Effector memory CD8-positive, alpha-beta T cell (primary cell): Measurements from ENCODE around the gene FRMD4B.
A peak's percentile ranks its signal among the peaks of the same experiment; 100 is the strongest.

Experiments
- ATAC-seq: fragments of 150-1000 bp; cut with Tn5 transposase; replicated peaks from 2 replicates; pipeline ENCODE4 v1.10.0; 2021; ENCODE audit warnings: mild to moderate bottlenecking, moderate library complexity
- DNase-seq, 3 experiments: peaks; one replicate each; pipeline ENCODE4 v3.0.0; 2021
- H3K27ac Mint-ChIP-seq, 2 donors: one replicate each; pipeline ENCODE4 v1.8.0; 2022; ENCODE audit warnings: mild to moderate bottlenecking in 2 of 2, mixed read lengths in 2 of 2, moderate library complexity in 2 of 2
- H3K27me3 Mint-ChIP-seq, 2 donors: one replicate each; pipeline ENCODE4 v1.8.0; 2022; ENCODE audit warnings: mixed read lengths in 2 of 2
- H3K36me3 Mint-ChIP-seq: one replicate; pipeline ENCODE4 v1.8.0; 2022; ENCODE audit warnings: mild to moderate bottlenecking, moderate library complexity, mixed read lengths; ENCODE audit not compliant: insufficient read depth
- H3K4me1 Mint-ChIP-seq, 2 donors: one replicate each; pipeline ENCODE4 v1.8.0; 2022; ENCODE audit warnings: low read depth in 2 of 2, mixed read lengths in 2 of 2
- H3K4me3 Mint-ChIP-seq, 2 donors: one replicate each; pipeline ENCODE4 v1.8.0; 2022; ENCODE audit warnings: mild to moderate bottlenecking in 2 of 2, mixed read lengths in 2 of 2, moderate library complexity in 2 of 2
- H3K9me3 Mint-ChIP-seq, 2 donors: one replicate each; pipeline ENCODE4 v1.8.0; 2022; ENCODE audit warnings: mixed read lengths in 2 of 2
- total RNA-seq, 9 experiments: gene quantifications; one replicate each; lab custom pipeline; 2026; lab: John Stamatoyannopoulos, UW

Gene FRMD4B
- 20.3 to 288 (median 71.3) reads per million in 9 experiments for total RNA-seq

DNA sequence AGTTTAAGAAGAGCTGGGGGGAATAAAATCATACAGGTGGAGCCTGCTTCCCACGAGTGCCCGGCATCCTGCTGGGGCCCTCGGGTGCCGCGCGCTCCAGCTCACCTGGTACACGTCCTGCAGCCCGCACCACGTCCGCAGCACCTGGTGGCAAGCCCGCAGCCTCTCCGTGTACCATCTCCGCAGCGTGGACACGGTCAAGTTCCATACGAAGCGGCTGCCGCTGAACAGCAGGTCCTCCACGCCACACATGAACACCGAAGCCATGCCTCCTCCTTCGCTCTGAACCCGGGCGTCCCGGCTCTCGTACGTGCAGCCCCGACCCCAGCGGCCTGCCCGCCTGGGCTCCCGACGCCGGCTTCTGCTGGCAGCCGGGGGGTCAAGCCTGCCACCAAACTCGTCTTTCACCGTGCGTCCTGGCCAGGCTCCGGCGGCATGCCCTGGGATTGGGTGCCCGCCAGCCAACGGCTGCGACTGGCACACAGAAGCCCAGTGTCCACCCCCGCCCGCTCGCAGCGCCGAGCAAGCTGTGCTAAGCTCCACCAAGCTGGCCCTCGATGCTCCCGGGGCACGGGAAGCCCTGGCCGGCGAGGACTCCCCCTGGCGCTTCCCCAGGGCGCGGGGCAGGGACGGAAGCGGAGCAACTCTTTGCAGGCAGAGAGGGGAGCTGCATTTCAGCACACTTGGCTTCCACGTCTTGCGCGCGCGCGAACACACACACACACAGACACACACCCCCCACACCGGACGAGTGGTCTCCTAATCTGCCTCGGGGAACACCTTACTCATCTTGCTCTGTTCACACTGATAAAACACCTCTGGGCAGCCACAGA, at the start of gene FRMD4B:
Gene FRMD4B (minus strand): TSS at position 366 of the 833 bp plus-strand sequence. CDS start 99 bp downstream, at position 267.
- peak within 1 kb of the TSS; percentile 82 to 89 for H3K4me3 Mint-ChIP-seq
- H3K4me1 Mint-ChIP-seq: peaks cover 5 to 10% of the 10 kb centered on the region in 2 donors
- ATAC-seq: peak; percentile 77
- peak within 1 kb of the TSS in 1 of 2 donors; percentile 35 for H3K27ac Mint-ChIP-seq
- DNase-seq: peak; percentile 15 to 26 (median 16)
- peaks cover 42 to 67% of the 10 kb centered on the region in 2 donors for H3K27me3 Mint-ChIP-seq
- H3K9me3 Mint-ChIP-seq: no peaks in the 10 kb centered on the region
- peaks cover 7% of the 10 kb centered on the region for H3K36me3 Mint-ChIP-seq

DNA sequence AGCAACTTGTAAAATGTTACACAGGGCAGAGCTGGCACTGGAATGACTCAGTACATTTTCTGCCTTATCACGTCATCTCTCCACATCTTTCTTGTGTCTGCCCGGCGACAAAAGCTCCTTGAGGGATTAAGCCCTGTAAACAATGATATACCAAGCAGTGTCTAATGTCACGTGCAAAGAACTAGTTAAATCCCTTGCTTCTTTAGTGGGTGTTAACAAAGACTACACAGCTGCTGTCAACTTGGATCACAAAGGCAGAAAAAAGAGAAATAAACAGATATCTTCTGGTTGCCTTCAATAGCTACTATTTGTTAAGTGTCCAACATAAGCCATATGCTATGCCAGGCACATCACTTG, 48.1 kb upstream of the FRMD4B start:
- ATAC-seq (no peak), DNase-seq (no peak)
- no peak overlapping the region for H3K27ac Mint-ChIP-seq
- H3K4me1 Mint-ChIP-seq: peaks cover 0 to 2% of the 10 kb centered on the region in 2 donors
- no peaks in the 10 kb centered on the region for H3K9me3 Mint-ChIP-seq
- no peak overlapping the region for H3K4me3 Mint-ChIP-seq
- peaks cover 9 to 24% of the 10 kb centered on the region in 2 donors for H3K27me3 Mint-ChIP-seq
- no peaks in the 10 kb centered on the region for H3K36me3 Mint-ChIP-seq

DNA sequence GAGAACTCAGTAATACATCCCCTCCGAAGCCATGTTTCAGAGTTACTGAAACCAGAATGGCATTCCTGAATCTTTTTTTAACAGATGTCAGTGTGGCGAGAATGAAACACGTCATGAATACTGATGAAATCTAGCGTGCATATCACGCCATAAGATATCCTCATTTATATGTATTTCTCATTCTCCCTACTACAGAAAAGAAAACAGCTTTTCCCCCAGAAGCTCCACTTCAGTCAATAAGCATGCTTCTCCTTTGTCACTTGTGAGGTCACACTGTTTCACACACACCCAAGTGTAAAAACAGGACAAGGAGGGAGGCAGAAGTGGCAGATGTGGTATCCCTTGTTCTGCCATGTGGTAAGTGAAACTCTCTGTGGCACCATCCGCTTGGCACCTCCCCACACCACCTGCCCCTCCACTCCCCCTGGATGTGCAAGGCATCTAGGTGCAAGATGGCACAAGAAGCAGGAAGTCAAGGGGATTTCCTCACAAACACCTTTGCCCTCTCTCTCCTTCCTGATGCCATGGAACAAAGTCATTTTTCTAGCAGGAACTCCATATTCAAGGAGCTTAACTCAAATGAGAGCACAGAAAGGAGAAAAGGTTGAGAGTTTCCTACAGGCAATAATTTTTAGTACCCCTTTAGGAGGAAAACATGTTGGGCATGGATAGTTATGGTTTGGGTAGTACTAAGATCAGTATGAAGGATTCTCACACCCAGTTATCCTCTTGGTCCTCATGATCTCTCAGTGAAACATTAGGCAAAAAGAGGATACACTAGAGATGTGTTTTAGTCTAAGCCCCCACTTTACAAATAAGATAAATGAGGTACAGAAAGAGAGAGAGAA, 47.5 kb upstream of the FRMD4B start:
- peaks cover 9 to 24% of the 10 kb centered on the region in 2 donors for H3K27me3 Mint-ChIP-seq
- no peaks in the 10 kb centered on the region for H3K9me3 Mint-ChIP-seq
- H3K36me3 Mint-ChIP-seq: no peaks in the 10 kb centered on the region
- ATAC-seq (peak; percentile 39), DNase-seq (no peak)
- no peak overlapping the region for H3K27ac Mint-ChIP-seq
- no peak overlapping the region for H3K4me3 Mint-ChIP-seq
- peaks cover 0 to 2% of the 10 kb centered on the region in 2 donors for H3K4me1 Mint-ChIP-seq

DNA sequence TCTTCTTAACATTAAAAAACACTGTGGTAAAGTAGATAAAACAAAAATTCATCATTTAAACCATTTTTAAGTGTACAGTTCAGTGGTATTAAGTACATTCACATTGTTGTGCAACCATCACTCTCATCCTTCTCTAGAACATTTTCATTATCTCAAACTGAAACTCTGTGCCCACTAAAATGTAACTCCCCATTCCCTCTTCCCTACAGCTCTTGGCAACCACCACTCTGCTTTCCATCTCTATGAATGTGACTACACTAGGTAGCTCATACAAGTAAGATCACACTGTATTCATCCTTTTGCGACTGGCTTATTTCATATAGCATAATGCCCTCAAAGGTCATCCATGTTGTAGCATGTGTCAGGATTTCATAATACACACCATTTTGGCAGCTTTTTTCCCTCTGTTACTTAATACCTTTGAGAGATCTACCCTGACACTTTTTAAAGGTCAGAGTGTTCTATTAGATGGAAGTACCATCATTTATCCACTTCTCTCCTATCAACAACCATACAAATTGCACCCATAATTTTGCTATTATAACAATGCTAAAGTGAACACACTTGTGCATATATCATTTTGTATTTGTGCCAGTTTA, 42.9 kb upstream of the FRMD4B start:
- Mint-ChIP-seq H3K36me3 (no peaks in the 10 kb centered on the region), H3K27ac (no peak overlapping the region), H3K4me1 (peaks cover 0 to 2% of the 10 kb centered on the region in 2 donors), H3K27me3 (peaks cover 9 to 24% of the 10 kb centered on the region in 2 donors), H3K4me3 (no peak overlapping the region), H3K9me3 (no peaks in the 10 kb centered on the region)
- ATAC-seq: no peak
- DNase-seq: no peak

DNA sequence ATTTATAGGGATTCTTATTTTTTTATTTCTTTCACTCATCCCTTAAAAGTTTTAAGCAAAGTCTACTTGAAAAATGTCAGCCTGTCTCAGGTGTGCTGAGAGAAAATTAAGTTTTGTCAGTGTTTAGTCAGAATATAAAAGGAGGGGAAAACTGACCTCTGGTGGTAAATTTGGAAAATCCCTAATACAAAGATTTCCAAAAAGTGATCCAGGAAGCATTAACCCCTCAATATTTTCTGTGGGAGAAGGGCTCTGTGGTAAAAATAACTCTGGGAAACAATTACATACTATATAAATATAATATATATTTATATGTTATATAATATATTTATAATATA, 41.0 kb upstream of the FRMD4B start:
- no peaks in the 10 kb centered on the region for H3K9me3 Mint-ChIP-seq
- H3K4me1 Mint-ChIP-seq: no peaks in the 10 kb centered on the region
- no peak for DNase-seq
- no peaks in the 10 kb centered on the region for H3K36me3 Mint-ChIP-seq
- no peak for ATAC-seq
- no peak overlapping the region for H3K4me3 Mint-ChIP-seq
- H3K27me3 Mint-ChIP-seq: peaks cover 9 to 12% of the 10 kb centered on the region in 2 donors
- no peak overlapping the region for H3K27ac Mint-ChIP-seq

DNA sequence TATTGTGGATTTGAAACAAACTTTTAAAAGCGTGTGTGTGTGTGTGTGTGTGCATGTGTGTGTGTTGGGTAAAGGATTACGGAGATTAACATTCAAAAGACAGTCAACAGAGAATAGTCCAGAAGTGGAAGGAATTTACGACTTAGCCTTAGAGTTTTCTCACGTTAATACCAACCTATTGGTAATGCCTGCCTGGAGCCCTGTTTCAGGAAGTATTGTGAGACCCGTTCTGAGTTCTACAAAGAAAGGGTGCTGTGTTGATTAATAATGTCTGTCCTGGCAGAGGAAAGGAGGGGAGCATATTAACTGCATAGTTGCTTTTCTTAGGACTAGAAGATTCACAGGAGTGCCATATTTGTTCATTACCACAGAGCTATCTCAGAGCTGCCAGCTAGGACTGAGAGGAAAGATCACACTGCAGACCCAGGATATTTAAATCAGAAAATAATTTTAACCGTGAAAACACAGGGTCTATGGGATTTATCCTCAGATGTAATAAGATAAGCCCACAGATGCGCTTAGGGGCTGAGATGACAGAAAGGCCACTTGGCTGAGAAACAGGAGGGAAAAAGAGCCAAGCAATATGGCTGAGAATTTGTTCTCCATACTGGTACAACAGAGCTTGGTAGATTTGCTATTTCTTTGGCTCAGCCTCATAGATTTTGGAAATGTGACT, 40.5 kb upstream of the FRMD4B start:
- H3K27me3 Mint-ChIP-seq: peaks cover 9 to 12% of the 10 kb centered on the region in 2 donors
- no peak overlapping the region for H3K4me3 Mint-ChIP-seq
- ATAC-seq (no peak), DNase-seq (no peak)
- H3K9me3 Mint-ChIP-seq: no peaks in the 10 kb centered on the region
- no peaks in the 10 kb centered on the region for H3K36me3 Mint-ChIP-seq
- H3K4me1 Mint-ChIP-seq: no peaks in the 10 kb centered on the region
- H3K27ac Mint-ChIP-seq: no peak overlapping the region

DNA sequence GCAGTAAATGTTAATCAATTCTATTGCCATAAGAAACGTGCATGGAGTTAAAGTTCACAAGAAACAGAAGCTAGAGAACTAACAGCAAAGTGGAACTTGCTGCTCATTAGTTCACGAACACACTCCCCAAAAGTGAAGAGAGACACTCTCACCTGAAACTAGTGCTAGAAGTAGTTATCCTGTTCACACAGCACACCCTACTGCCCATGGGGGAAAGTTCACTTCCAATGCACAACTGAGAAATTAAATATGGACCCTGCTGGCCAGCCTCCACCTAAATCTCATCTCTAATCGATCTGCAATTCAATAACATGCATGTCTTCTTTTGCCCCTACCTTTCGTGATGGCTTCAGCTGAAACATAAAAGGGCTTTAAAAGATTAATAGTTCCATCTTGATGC, 39.4 kb upstream of the FRMD4B start:
- no peaks in the 10 kb centered on the region for H3K9me3 Mint-ChIP-seq

DNA sequence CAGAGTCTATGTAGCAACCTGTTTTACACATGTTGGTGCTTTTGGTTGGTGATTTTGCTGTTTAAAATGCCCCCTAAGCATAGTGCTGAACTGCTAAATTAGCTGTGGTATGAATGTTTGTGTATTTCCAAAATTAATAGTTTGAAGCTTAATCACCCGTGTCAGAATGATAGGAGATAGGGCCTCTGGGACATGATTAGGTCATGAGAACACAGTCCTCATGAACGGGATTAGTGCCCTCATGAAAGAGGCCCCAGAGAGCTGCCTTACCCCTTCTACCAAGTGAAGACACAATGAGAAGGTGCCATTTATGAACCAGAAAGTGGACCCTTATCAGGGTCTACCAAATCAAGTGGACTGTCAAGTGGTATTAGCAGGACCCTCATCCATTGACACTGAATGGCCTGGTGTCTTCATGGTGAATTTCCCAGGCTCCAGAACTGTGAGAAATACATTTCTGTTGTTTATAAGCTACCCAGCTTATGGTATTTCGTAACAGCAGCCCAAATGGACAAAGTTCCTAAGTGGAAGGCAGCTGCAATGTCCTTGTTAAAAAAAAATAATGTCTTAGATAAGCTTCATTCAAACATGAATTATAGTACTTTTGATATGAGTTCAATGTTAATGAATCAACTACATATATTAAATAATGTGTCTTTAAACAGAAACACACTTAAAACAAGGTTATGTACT, 37.7 kb upstream of the FRMD4B start:
- no peak overlapping the region for H3K4me3 Mint-ChIP-seq
- DNase-seq: no peak

More for the DNA sequence above, 39.4 kb upstream of the FRMD4B start:
- Mint-ChIP-seq H3K4me1 (no peaks in the 10 kb centered on the region), H3K36me3 (no peaks in the 10 kb centered on the region), H3K4me3 (no peak overlapping the region), H3K27ac (no peak overlapping the region), H3K27me3 (peaks cover 2 to 5% of the 10 kb centered on the region in 2 donors)
- ATAC-seq: peak; percentile 54
- peak; percentile 4 to 13 (median 10) for DNase-seq

DNA sequence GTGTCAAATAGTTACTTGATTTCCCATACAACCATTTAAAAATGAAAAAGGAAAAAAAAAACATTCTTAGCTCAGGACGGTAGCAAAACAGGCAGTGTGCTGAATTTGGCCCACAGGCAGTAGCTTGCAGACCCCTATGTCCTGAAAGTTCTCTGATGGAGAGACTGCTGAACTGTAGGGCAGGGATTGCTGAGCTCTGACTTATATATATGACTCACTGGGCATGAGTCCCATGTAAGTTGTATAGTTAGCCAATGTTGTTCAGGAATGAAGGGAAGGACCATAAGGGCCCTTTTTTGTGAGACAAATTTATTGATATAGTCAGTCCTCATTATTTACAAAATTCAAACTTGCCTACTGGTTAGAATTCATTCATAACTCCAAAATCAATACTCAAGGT, 36.9 kb upstream of the FRMD4B start:
- no peaks in the 10 kb centered on the region for H3K36me3 Mint-ChIP-seq
- no peak for ATAC-seq
- H3K27me3 Mint-ChIP-seq: peaks cover 0 to 18% of the 10 kb centered on the region in 2 donors
- H3K9me3 Mint-ChIP-seq: no peaks in the 10 kb centered on the region
- H3K4me1 Mint-ChIP-seq: no peaks in the 10 kb centered on the region
- H3K27ac Mint-ChIP-seq: no peak overlapping the region
- H3K4me3 Mint-ChIP-seq: no peak overlapping the region
- no peak for DNase-seq

More for the DNA sequence above, 37.7 kb upstream of the FRMD4B start:
- Mint-ChIP-seq H3K36me3 (no peaks in the 10 kb centered on the region), H3K4me1 (no peaks in the 10 kb centered on the region), H3K27ac (no peak overlapping the region), H3K9me3 (no peaks in the 10 kb centered on the region), H3K27me3 (peaks cover 0 to 12% of the 10 kb centered on the region in 2 donors)
- ATAC-seq: no peak

DNA sequence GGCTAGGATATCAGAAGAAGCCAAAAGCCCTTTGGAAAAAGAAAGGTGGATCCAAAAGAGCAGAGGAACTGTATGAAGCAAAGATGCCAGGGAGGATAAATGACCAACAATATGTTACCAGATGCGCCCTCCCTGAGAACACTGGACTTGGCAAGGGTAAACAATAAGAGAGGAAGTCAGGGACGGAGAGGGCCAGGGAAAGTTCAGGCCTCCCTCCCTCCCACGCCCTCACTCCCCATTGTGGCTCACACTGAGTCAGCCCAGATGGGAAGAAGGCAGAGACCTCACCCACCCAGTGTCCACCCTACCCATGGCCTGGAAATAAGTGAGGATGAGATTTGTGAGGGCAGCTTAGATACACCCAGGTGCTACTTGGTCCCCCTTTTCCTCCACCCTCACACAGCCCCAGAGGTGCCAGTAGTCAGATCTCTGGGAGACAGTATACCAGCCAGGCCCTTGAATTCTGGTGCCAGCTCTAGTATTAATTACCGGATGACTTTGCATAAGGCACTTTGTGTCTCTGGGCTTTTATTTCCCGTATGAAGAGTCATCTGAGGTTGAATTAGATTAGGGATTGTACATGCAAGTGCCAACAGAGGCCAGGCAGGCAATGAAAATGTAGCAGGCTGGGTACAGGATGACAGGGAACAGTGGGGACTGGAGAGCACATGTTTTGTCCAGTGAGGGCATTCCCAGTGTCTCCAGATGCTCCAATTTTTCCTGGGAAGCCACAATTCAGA, 35.1 kb upstream of the FRMD4B start:
- ATAC-seq: no peak
- Mint-ChIP-seq H3K36me3 (no peaks in the 10 kb centered on the region), H3K9me3 (no peaks in the 10 kb centered on the region), H3K27ac (no peak overlapping the region), H3K4me3 (no peak overlapping the region), H3K27me3 (peaks cover 0 to 18% of the 10 kb centered on the region in 2 donors), H3K4me1 (no peaks in the 10 kb centered on the region)
- no peak for DNase-seq

DNA sequence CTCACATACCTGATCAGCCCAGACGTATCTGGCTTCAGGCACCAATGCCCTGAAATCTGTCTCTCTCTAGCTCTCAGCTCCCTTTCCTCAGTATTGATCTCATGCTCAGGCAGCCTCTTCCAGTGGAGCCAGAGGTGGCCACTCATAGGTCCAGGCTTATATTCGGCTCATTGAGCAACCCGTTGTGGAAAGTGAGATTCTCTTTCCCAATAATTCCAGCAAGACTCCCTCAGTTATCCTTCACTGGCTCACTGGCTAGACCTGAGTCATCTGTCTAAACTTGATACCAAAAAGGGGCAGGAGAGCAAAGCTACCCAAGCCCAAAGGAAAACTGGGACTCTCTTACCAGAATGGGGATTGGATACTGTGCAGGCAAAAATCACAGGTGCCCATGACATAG, 33.4 kb upstream of the FRMD4B start:
- no peak overlapping the region for H3K27ac Mint-ChIP-seq
- H3K36me3 Mint-ChIP-seq: no peaks in the 10 kb centered on the region
- H3K4me1 Mint-ChIP-seq: no peaks in the 10 kb centered on the region
- H3K9me3 Mint-ChIP-seq: no peaks in the 10 kb centered on the region
- DNase-seq: no peak
- peaks cover 0 to 18% of the 10 kb centered on the region in 2 donors for H3K27me3 Mint-ChIP-seq
- H3K4me3 Mint-ChIP-seq: no peak overlapping the region
- no peak for ATAC-seq

DNA sequence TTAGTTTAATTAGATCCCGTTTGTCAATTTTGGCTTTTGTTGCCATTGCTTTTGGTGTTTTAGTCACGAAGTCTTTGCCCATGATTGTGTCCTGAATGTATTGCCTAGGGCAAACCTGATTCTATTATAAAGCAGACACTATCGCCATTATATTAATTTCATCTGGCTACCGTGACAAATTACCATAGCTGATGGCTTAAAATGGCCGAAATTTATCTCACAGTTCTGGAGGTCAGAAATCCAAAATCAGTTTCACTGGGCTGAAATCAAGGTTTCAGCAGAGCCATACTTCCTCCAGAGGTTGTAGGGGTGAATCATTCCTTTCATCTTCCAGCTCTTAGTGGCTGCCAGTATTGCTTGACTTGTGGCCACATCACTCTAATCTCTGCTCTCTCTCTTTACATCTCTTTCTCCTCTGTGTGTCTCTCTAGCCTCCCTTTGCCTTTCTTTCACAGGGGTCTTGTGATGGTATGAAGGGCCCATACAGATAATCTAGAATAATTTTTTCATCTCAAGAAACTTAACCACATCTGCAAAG, 31.7 kb upstream of the FRMD4B start:
- ATAC-seq: no peak
- no peaks in the 10 kb centered on the region for H3K4me1 Mint-ChIP-seq
- H3K27me3 Mint-ChIP-seq: peaks cover 0 to 18% of the 10 kb centered on the region in 2 donors
- no peaks in the 10 kb centered on the region for H3K36me3 Mint-ChIP-seq
- no peaks in the 10 kb centered on the region for H3K9me3 Mint-ChIP-seq
- no peak overlapping the region for H3K27ac Mint-ChIP-seq
- no peak overlapping the region for H3K4me3 Mint-ChIP-seq
- no peak for DNase-seq
